NCI-H460 (cell line): ENCODE measurements around the gene PLCH2. TPM values are rescaled to one million over a fixed set of nuclear protein-coding genes. Genes with fewer than 3 reads are reported as not detected.

Experiments used
- DNase-seq: peaks from one replicate; pipeline ENCODE4 v3.0.0-alpha.2; 2016; ENCODE audit warnings: low read depth; ENCODE audit errors: extremely low read depth
- total RNA-seq: library from RNA; depleted of rRNA; stranded (reverse); fragments of >200 nt; shearing (Covaris generic); gene quantifications from 2 replicates; pipeline ENCODE4 v1.2.3, GENCODE V29; 2014

The PLCH2 gene
- total RNA-seq, 1 experiment from 2014 or later = not detected

DNA sequence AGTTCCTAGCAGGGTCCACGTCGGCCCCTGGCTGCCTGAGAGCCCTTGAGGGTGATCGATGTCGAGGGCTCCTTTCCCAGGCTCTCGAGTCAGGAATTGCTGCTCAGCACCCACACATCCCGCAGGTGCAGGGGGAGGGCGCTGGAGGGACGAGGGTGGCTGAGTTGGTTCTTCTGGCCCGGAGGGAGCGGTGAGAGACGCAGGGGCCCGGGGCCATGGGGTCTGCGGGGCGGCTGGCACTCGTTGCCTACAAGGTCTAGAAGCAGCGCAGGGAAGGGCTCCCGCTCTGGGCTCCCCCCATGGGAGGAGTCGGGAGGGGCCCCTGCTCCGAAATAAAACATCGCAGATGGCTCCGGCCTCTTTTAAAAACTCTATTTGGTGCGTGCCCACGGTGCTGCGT lies 32.1 kb downstream of the PLCH2 start:
- no peak for DNase-seq

DNA sequence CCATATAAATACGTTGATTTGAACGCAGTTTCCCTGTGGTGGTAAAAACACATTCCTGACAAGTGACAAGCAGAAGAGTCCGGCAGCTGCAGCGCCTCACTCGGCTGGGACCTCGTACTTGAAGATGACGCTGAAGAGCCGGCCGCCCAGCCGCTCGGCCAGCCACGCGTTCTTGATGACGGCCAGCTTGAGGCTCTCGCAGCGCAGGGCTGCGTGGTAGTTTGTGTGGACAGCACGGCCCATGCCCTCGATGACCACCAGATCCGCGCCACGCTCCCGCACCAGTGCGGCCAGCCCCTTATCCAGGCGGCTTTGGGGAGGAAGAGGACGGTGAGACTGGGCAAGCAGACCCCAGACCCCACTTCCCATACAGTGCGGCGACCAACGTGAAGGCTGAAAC lies 32.7 kb downstream of the PLCH2 start:
- no peak for DNase-seq

DNA sequence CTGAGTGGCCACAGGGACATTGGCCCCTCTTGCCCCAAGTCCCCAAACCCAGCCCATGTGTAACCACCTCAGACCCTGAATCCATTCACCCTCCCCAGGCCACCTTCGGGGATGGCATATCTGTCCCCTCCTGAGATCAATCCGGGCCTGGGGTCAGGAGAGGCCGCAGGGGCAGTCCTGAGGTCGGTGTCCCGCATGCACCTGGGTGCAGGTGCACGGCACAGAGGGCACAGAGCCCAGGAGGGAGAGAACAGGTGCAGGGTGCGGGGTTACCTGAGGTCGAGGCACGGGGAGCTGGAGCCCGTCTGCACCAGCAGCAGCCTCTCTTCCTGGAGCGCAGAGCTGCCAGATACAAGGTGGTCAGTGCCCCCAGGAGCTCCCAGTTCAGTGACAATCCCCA lies 33.5 kb downstream of the PLCH2 start:
- no peak for DNase-seq

DNA sequence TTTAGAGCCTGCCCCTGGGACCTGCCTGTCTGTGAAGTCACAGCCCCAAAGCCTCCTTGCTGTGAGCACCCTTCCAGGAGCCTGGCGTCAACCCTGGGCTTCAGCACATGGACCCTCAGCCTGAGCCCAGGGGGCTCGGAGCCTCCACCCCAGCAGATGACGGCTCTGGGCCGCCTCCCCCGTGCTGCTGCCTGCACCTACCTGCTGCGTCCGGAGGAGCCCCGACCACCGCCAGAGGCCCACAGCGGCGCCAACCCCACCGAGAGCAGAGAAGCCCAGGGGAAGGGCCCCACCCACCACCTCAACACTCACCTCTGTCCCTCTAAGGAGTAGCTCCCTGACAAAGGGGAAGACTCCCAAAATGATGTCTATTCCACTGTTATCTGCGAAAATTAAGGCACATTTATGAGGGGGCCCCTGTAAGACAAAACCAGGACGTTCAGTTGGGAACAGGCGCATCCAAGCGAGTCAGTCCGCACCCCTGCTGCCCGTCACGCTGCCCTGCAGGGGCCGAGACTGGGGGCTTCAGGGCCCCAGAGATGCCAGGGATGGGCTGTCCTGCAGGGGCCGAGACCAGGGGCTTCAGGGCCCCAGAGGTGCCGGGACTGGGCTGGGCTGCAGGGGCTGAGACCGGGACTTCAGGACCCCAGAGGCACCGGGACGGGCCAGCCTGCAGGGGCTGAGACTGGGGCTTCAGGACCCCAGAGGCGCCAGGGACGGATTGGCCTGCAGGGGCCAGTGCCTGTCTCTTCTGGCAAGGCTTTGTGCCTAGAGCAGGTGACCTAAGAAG lies 34.5 kb downstream of the PLCH2 start:
- DNase-seq = no peak

DNA sequence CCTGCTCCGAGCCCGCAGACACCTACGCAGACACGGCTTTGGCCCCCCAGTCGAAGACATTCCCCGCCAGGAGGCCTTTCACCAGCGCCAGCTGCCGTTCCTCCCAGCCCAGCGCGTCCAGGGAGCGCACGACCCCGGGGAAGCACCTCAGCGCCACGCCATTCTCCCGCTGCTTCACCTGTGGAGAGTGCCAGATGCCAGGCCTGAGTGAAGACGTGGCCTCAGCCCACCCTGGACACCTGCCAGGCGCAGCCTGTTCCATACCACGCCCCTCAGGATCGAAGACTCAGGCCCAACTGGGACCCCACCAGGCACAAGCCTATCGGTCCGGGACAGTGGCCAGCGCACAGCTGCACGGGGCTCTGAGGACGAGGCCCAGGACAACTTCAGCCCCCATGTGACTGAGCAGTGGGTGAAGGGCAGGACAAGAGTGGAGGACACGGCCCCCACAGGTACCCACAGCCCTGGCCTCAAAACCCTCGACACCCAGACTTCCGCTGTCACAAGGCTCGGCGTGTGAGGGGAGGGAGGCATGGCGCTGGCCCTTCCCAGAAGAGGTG lies 36.9 kb downstream of the PLCH2 start:
- DNase-seq = no peak

DNA sequence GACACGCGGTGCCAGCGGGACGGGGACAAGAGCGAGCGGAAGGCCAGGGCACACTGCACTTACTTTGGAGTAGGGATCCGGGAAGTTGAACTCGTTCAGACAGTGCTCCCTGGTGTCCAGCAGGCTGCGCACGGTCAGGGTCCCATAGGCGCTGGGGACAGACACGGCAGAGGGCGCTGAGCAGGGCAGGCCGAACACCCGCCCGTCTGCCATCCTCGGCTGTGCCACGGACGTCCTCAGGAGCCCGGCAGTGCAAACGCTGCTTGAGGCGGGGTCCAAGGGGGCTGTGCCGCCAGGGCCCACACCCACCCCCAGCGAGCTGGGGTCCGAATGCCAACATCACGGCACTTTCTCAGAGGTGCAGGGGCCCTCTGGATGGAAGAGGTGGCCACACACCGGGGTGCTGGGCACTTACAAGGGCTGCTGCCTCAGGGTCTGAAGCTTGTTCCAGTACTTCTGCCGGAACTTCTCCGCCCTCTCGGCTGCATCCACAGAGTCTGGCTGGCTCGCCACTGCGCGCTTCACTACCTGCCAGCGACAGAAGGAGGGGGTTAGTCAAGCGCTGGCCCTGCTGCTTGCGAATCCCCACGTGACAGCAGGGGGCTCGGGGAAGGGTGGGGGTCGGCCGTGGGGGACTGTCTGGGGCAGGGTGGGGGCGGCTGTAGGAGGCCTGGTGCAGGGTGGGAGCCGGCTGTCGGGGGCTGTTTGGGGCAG lies 38.0 kb downstream of the PLCH2 start:
- DNase-seq = no peak

DNA sequence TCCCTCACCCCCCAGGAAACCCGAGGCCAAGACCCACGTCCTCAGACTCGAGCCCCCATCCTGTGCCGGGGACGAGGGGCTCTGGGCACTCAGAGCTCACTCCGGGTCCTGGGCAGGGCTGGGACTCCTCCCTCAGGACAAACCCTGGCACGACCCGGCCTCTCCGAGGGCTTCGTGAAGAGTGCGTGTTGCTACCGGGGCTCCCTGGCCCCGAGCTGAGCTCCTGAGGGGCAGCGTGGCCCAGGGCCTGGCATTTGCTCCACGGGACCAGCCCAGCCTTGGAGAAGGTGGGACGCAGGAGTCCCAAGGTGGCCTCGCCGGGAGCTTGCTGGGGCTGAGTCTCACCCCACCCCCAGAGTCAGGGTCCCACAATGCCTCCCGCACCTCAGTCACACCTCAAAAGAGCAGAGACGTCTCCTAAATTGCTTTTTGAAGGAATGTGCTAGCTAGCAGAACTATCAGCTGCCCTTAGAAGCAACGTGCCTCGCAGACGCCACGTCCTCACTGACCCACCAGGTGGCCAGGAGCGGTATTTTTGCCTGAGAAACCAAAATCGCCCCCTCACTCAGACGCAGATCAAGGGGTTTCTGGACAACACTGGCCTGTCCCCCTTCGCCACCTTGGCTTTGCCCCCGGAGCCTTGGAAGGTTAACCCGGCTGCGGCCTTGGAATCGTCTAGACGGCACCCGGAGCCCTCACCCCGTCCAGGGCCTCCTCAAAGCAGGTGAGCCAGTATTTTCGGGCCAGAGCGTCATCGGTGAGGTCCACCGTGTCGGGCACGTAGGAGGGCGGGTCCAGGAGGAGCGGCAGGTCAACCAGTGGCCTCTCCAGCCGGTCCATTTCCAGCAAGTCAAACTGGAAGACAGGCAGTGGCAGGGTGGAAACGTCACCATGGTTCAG lies 39.0 kb downstream of the PLCH2 start:
- no peak for DNase-seq

DNA sequence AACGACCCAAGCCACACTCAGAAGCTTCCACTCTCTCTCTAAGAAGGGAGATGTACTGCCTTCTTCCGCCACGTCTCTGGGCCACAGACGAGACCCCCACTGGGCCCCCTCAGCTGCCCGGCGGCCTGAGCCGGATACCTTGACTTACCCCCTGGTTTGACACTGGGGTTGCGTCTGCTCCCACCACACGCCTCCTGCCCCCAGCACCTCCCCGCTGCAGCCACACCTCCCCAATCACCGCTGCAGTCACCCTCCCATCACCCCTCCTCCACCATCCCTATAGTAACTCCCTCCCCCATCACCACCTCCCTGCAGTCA lies 39.6 kb downstream of the PLCH2 start:
- DNase-seq = no peak

DNA sequence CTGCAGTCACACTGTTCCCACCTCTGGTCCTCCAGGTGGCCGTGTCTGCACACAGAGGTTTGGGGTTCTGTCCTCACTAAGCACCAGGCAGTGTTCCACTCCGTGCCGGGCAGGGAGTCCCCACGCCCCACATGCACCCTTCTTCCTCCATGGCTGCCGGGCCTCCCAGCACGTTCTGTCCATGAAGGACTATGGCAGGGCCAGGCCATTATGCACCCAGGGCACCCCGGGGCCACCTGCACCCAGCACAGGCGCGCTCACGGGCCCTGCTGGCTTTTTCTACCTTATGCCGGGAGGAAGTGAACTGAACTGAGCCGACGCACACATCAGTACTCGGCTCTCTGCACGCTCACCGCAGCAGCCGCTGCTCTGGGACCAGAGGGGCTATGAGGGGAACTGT lies 40.0 kb downstream of the PLCH2 start:
- DNase-seq = no peak

GRCh38 chr1:2516946-2517345 lies 40.9 kb downstream of the PLCH2 start:
- no peak for DNase-seq

GRCh38 chr1:2517966-2518365 lies 41.9 kb downstream of the PLCH2 start:
- no peak for DNase-seq

- no peak for DNase-seq
These were observed 42.4 kb downstream of the PLCH2 start for GRCh38 chr1:2518528-2518927.

GRCh38 chr1:2519029-2519685 lies 43.1 kb downstream of the PLCH2 start:
- no peak for DNase-seq

DNA sequence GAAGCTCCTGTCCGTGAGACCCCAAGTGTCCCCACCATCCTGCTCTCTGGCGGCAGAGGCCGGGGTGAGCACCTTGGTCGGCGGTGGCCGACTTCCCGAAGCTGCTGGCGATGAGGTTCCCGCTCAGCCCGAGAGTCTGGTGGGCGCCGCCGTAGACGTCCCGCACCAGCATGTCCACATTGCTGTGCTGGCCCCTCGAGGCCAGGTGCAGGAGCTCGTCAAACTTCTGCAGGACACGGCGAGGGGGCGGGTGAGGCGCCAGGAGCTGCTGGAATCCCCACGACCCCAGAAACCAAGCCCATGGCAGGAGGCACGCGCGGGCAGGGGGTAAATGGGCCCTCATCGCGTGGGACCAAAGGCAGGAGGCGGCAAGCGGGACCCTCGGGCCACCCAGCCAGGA lies 43.6 kb downstream of the PLCH2 start:
- DNase-seq = no peak

- DNase-seq = no peak
These were observed 44.1 kb downstream of the PLCH2 start for GRCh38 chr1:2520206-2520605.

DNA sequence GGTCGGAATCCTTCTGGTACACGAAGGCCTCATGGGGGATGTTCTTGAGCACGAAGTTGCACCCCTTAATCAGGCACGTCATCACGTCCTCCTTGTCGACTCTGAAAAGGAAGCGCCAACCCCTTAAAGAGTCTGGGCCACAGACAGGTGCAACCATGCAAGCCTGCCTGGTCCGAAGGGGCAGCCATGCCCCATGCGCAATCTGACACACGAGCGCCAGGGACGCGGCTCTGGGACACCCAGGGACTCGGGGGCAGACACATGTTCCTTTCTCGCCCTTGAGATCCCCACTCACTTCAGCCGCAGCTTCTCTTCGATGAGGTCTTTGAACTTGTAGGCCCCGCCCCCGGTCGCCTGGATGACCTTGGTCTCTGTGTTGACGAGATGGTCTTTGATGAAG lies 44.7 kb downstream of the PLCH2 start:
- no peak for DNase-seq

DNA sequence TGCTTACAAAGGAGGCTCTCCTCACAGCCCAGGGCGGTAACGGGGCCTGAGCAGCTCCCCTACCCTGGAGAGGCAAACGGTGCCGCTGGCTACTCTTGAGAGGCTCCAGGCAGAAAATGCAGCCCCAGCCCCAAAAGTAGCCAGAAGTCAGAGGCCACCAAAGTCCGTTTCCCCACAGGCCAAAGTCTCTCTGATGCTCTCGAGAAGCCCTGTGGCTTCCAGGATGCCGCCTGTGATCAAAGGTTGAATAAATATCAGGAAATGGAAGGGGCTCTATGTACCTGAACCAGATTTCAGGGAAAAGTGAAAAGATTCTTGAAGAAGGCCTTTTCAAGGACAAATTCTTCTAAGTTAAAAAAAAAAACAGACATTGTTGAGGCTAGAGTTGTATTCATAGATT lies 46.1 kb downstream of the PLCH2 start:
- no peak for DNase-seq

DNA sequence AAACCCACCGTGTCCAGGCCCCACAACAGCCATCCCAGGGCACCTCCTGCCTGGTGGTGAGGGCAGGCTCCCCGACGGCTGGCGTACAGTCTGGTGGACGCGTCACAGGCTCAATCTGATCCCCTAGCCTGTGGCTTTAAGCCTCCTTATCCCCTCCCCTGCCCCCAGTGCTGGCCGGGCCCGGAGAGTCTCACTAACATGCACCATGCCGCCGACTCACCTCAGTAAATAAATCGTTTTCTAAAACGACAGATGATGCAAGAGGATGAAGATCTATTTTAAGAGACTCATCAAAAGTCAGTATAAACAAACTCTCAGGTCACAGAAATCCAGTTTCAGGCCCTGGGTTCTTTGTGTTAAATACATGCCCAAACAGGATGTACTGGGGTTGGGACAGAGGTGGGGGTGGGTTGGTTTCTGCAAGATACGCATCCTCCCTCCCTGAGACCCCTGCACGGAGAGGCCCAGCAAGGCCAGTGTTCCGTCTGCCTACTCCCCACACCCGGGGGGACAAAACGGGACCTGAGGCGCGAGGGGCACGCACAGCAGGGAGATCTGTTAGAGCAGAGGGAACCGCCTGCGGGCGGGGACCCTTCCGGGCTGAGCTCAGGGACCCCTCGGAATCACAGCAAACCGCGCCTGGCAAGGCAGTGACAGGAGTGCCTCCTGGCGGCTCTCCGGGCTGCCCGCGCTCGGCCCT lies 47.3 kb downstream of the PLCH2 start:
- no peak for DNase-seq

DNA sequence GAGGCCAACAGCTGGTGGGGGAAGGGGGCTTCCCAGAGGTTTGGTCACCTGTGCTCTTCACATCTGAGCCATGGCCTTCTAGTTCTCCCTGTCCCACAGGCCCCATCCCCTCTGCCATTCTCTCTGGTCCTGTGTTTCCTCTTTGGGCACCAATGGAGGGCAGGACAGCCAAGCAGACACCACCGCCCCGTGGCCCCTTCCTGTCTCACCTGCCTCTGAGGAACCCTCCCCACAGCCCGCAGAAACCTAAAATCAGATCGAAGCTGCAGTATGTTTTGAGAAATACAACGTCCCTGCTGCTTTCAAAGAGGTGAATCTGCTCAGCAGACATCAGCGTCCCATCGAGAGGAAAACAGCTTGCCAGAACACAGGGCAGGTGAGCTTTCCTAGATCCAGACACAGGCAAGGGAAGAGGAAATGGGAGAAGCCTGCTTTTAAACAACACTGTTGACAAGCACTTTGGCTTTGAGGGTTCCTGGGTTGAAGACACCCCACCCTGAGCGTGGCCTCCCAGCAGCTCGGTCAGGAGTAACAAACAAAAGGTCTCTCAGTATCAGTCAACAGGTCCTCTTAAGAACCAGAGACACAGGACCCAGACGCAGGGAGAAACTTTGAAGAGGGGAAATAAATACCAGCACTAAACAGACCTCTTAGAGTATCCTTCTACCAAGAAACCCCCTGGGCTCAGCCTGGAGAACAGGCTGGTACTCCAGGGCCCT lies 48.0 kb downstream of the PLCH2 start:
- no peak for DNase-seq

GRCh38 chr1:2525572-2525919 lies 49.5 kb downstream of the PLCH2 start:
- DNase-seq = no peak
